HFF-Myc (cell line): ENCODE data around the gene TBC1D22B.

Experiments used
- DNase-seq: peaks from one replicate; pipeline ENCODE4 v3.0.0-alpha.2; 2011; ENCODE audit warnings: low read depth; ENCODE audit errors: extremely low read depth
- H3K4me3 ChIP-seq: replicated peaks from 2 replicates; pipeline ENCODE4 v1.5.1; 2011; ENCODE audit warnings: low read depth, mild to moderate bottlenecking, control low read depth, low read length
- CTCF ChIP-seq: IDR thresholded peaks from 2 replicates; pipeline ENCODE4 v1.5.1; 2012; ENCODE audit warnings: mild to moderate bottlenecking, low read depth, low read length, control low read depth; ENCODE audit errors: missing control alignments

The TBC1D22B gene

GRCh38 chr6:37351027-37351426 is 93.5 kb downstream of the TBC1D22B start:
- TF ChIP-seq CTCF = no peak
- no peak for DNase-seq
- no peak overlapping the region for H3K4me3 ChIP-seq

DNA sequence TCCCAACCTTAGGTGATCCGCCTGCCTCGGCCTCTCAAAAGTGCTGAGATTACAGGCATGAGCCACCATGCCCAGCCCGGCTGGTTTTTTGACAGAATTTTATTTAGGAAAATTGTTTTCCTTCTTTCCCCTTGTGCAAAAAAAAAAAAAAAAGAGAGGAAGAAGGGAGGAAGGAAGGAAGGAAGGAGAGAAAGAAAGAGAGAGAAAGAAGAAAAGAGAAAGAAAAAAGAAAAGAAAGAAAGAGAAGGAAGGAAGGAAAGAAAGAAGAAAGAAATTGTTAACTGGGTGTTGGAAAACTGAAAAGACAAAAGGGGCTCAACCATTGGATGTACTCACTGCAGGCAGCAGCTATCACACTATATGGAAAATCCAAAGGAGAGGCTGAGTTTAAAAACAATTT is 94.8 kb downstream of the TBC1D22B start:
- no peak for DNase-seq
- TF ChIP-seq CTCF = no peak
- H3K4me3 ChIP-seq = no peak overlapping the region

DNA sequence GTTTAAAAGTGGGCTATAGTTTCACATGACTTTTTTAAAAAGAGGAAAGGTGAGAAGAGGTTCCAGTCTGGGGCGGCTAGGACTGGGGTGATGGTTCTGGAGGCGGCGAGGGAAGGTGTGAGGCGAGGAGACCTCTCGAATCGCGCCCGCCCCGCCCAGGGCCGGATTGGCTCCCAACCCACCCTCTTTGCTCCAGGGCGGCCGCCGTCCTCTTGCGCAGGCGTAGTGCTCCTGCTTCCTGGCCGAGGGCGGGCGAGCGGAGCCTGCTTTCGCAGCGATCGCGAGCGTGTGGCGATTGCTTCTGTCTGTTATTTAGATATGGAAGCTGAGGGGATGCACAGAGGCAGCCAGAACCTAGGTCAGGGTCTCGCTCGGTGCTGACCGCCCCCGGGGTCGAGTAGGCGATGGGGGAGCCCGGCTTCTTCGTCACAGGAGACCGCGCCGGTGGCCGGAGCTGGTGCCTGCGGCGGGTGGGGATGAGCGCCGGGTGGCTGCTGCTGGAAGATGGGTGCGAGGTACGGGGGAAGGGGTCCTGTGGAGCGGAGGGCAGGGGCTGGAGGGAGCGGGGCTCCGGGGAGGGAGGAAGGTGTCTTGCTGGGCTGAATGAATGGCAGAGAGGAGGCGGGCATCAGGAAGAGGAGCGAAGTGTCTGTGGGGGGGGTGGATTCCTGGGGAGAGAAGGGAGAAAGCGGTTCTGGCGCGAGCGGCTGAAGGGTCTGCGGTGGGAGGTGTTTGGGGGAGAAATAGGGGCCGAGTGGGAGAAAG is 96.4 kb downstream of the TBC1D22B start, which contains the start of gene RNF8:
RNF8 (plus strand) TSS at position 223 of the 765 bp plus-strand sequence; CDS start at position 405, 182 bp downstream.
- no peak for TF ChIP-seq CTCF
- DNase-seq = peak; percentile 17
- H3K4me3 ChIP-seq = peak within 1 kb of the TSS; percentile 88

DNA sequence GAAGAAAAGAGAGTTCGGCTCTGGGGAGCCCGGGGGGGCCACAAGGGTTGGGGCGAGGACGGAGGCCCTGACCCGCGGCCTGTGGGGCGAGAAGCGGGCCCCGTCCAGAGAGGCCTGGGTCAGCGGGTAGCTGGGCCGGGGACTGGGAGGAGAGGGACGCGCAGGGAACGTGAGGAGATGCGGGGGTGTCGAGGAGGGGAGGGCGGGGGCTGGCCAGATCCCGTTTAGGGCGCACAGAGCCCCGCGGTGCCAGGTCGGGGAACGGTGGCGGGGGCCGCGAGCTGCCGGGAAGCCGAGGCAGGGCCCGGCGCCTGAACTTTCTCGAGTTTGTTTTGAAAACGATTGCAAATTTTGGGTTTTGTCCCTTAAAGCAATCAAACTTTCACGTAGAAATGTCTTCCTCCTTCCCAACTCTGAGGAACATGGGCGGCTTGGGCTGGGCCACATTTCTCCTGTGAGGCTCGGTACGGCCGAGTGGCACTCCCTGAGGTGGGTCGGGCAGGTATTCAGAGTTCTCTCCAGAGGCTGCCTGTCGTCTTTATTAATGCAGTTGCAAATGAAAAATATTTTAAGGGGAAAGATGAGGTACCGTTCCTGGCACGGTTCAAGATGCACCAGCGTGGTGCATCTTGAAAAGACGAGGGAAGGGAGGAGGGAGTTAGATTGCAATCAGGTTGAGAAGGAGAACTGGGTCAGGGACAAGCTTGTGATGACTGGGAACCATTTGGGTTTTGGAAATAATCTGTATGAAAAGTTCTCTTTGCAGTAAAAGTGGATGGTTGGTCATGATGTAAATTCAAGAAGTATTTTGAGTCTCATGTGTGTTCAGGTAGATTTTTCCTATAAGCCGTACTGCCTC is 97.2 kb downstream of the TBC1D22B start:
- no peak for TF ChIP-seq CTCF
- H3K4me3 ChIP-seq = peak overlapping the region; percentile 88
- DNase-seq = no peak

- DNase-seq = no peak
- no peak overlapping the region for H3K4me3 ChIP-seq
- TF ChIP-seq CTCF = no peak
These were observed 99.7 kb downstream of the TBC1D22B start for GRCh38 chr6:37357288-37357687.

- no peak for DNase-seq
- TF ChIP-seq CTCF = no peak
These were observed 100.3 kb downstream of the TBC1D22B start for GRCh38 chr6:37357860-37358259.

More at GRCh38 chr6:37357860-37358259, 100.3 kb downstream of the TBC1D22B start:
- no peak overlapping the region for H3K4me3 ChIP-seq
